SK-N-SH (cell line): ENCODE results near the gene ECEL1.

ENCODE experiments used
- CTCF ChIP-seq: fragments of 200-600 bp; sonication (generic); IDR thresholded peaks from 2 replicates; pipeline ENCODE4 v1.6.1; 2017; ENCODE audit warnings: antibody characterized with exemption, mild to moderate bottlenecking, moderate library complexity
- EP300 ChIP-seq, 2 experiments: IDR thresholded peaks; 2 replicates each; pipeline versions ENCODE4 v1.4.0 to v1.6.1; 2012; ENCODE audit warnings: borderline replicate concordance in 1 of 2, low read depth in 1 of 2, low read length in 1 of 2
- EZH2phosphoT487 ChIP-seq: fragments of 200-600 bp; sonication (generic); IDR thresholded peaks from 2 replicates; pipeline ENCODE4 v1.6.1; 2017; ENCODE audit warnings: low read depth, mixed run types, mild to moderate bottlenecking, antibody characterized with exemption, moderate library complexity, borderline replicate concordance
- FOXM1 ChIP-seq: IDR thresholded peaks from 2 replicates; pipeline ENCODE4 v1.4.0; 2012; ENCODE audit warnings: low read depth, mild to moderate bottlenecking
- MEF2A ChIP-seq: IDR thresholded peaks from 2 replicates; pipeline ENCODE4 v1.4.0; 2012; ENCODE audit warnings: low read depth, borderline replicate concordance
- NFIC ChIP-seq: IDR thresholded peaks from 2 replicates; pipeline ENCODE4 v1.4.0; 2012; ENCODE audit warnings: borderline replicate concordance
- NRF1 ChIP-seq: IDR thresholded peaks from 2 replicates; pipeline ENCODE4 v1.6.1; 2012; ENCODE audit warnings: low read depth, mild to moderate bottlenecking, low read length
- POLR2AphosphoS5 ChIP-seq: IDR thresholded peaks from 2 replicates; pipeline ENCODE4 v1.6.1; 2012; ENCODE audit warnings: low read depth, low read length
- RAD21 ChIP-seq: IDR thresholded peaks from 2 replicates; pipeline ENCODE4 v1.6.1; 2012; ENCODE audit warnings: mild to moderate bottlenecking, low read length
- ZBTB33 ChIP-seq: IDR thresholded peaks from 2 replicates; pipeline ENCODE4 v1.4.0; 2012; ENCODE audit warnings: low read depth, borderline replicate concordance

GRCh38 chr2:232480201-232481190 lies 7.1 kb downstream of the ECEL1 start:
- TF ChIP-seq CTCF (no peak), RAD21 (no peak), EZH2phosphoT487 (no peak), ZBTB33 (no peak), FOXM1 (no peak), NFIC (no peak), MEF2A (no peak), NRF1 (no peak), POLR2AphosphoS5 (no peak), EP300 (IDR thresholded peaks at IDR 0.05; ENCODE audit: borderline replicate concordance in 1 of 2, low read depth in 1 of 2, low read length in 1 of 2) (no peak)
